ENCODE data around the gene KCNQ1. TPM values are rescaled to one million over a fixed set of nuclear protein-coding genes. Genes with fewer than 3 reads are reported as not detected.
A peak's percentile ranks its signal among the peaks of the same experiment; 100 is the strongest.

The KCNQ1 gene
- total RNA-seq, 1 experiment from 2014 or later = not detected

GRCh38 chr11:2691355-2691761 lies 246.6 kb downstream of the KCNQ1 start:
- Histone ChIP-seq H3F3A (ENCODE audit: insufficient read depth, low read depth) (no peaks in the 10 kb centered on the region), H3K9me3 (ENCODE audit: insufficient read depth, low read depth) (no peaks in the 10 kb centered on the region), H3K4me1 (replicated peaks; ENCODE audit: insufficient read depth) (no peaks in the 10 kb centered on the region), H4K20me1 (ENCODE audit: insufficient read depth) (peaks cover 5% of the 10 kb centered on the region), H3K9me2 (ENCODE audit: insufficient read depth) (no peaks in the 10 kb centered on the region), H3K79me2 (ENCODE audit: low read depth) (peaks cover 18% of the 10 kb centered on the region), H3K27ac (no peak overlapping the region), H3K4me3 (no peak overlapping the region), H3K36me3 (ENCODE audit: low read depth) (no peaks in the 10 kb centered on the region), H3K27me3 (ENCODE audit: insufficient read depth, low read depth) (no peaks in the 10 kb centered on the region), H2AFZ (no peak overlapping the region), H3K4me2 (no peak overlapping the region)
- TF ChIP-seq EZH2 (IDR thresholded peaks at IDR 0.05; ENCODE audit: low read depth) (no peak), CTCF (conservative IDR thresholded peaks at IDR 0.05) (no peak)
- ChIA-PET POLR2A (ENCODE audit: unreplicated experiment) (no interaction called here), CTCF (no interaction called here)
- no peak for DNase-seq
- intact Hi-C loops (cut with micrococcal nuclease; ENCODE audit: unreplicated experiment) = loop anchor here (10.0 kb wide), 1 partner anchor 157 kb away; no protein-coding TSS in a partner anchor
- BruUV-seq (replicated peaks) = no TSS peak

- Histone ChIP-seq H3F3A (ENCODE audit: insufficient read depth, low read depth) (no peaks in the 10 kb centered on the region), H3K4me3 (no peak overlapping the region), H4K20me1 (ENCODE audit: insufficient read depth) (peaks cover 5% of the 10 kb centered on the region), H3K36me3 (ENCODE audit: low read depth) (no peaks in the 10 kb centered on the region), H3K4me1 (replicated peaks; ENCODE audit: insufficient read depth) (peaks cover under 1% of the 10 kb centered on the region; the same call in 1 of the 2 replicates), H3K4me2 (no peak overlapping the region), H3K27me3 (ENCODE audit: insufficient read depth, low read depth) (no peaks in the 10 kb centered on the region), H3K9me2 (ENCODE audit: insufficient read depth) (no peaks in the 10 kb centered on the region), H2AFZ (no peak overlapping the region), H3K27ac (no peak overlapping the region), H3K9me3 (ENCODE audit: insufficient read depth, low read depth) (no peaks in the 10 kb centered on the region), H3K79me2 (ENCODE audit: low read depth) (peaks cover 27% of the 10 kb centered on the region)
- ChIA-PET POLR2A (ENCODE audit: unreplicated experiment) (no interaction called here), CTCF (no interaction called here)
- no TSS peak for BruUV-seq (replicated peaks)
- intact Hi-C loops (cut with micrococcal nuclease; ENCODE audit: unreplicated experiment) = loop anchor here (10.0 kb wide), 1 partner anchor 157 kb away; no protein-coding TSS in a partner anchor
- peak in 1 of 2 experiments; percentile 21 for DNase-seq
- TF ChIP-seq CTCF (conservative IDR thresholded peaks at IDR 0.05) (peak; percentile 57; the same call in 1 of the 2 replicates), EZH2 (IDR thresholded peaks at IDR 0.05; ENCODE audit: low read depth) (no peak)
Observed at GRCh38 chr11:2691991-2692875, 247.4 kb downstream of the KCNQ1 start.

GRCh38 chr11:2693271-2694261 lies 248.8 kb downstream of the KCNQ1 start:
- Histone ChIP-seq H3F3A (ENCODE audit: insufficient read depth, low read depth) (no peaks in the 10 kb centered on the region), H4K20me1 (ENCODE audit: insufficient read depth) (peaks cover 9% of the 10 kb centered on the region), H3K27me3 (ENCODE audit: insufficient read depth, low read depth) (no peaks in the 10 kb centered on the region), H3K9me3 (ENCODE audit: insufficient read depth, low read depth) (no peaks in the 10 kb centered on the region), H3K79me2 (ENCODE audit: low read depth) (peaks cover 40% of the 10 kb centered on the region), H3K9me2 (ENCODE audit: insufficient read depth) (no peaks in the 10 kb centered on the region), H3K4me1 (replicated peaks; ENCODE audit: insufficient read depth) (peaks cover 10% of the 10 kb centered on the region), H3K4me3 (no peak overlapping the region), H2AFZ (no peak overlapping the region), H3K36me3 (ENCODE audit: low read depth) (no peaks in the 10 kb centered on the region), H3K27ac (no peak overlapping the region), H3K4me2 (no peak overlapping the region)
- no TSS peak for BruUV-seq (replicated peaks)
- intact Hi-C loops (cut with micrococcal nuclease; ENCODE audit: unreplicated experiment) = loop anchor here (10.0 kb wide), 1 partner anchor 159 kb away; no protein-coding TSS in a partner anchor
- ChIA-PET POLR2A (ENCODE audit: unreplicated experiment) (no interaction called here), CTCF (interaction anchor here (0.6 kb wide), 1 partner anchor 194 kb away, joined by 5 read pairs; no protein-coding TSS in a partner anchor)
- TF ChIP-seq EZH2 (IDR thresholded peaks at IDR 0.05; ENCODE audit: low read depth) (no peak), CTCF (conservative IDR thresholded peaks at IDR 0.05) (no peak)
- DNase-seq = no peak
